Endothelial cell of umbilical vein (primary cell): ENCODE measurements around the gene IL32. TPM values are rescaled to one million over a fixed set of nuclear protein-coding genes. Genes with fewer than 3 reads are reported as not detected.
"Not testable (repeated sequence)": the region's sequence is repeated elsewhere in the genome, so short reads cannot be mapped to it uniquely, and the experiment has no call there.

Experiments
- BruUV-seq: library from RNA; stranded (reverse); fragments of 400-500 nt; replicated peaks from 2 replicates; lab custom pipeline; 2021; lab: Mats Ljungman, UMichigan
- CTCF ChIA-PET: fragments of 300-600, 350-600 bp; sonication (Branson Sonifier 250); formaldehyde crosslinking; loops from one replicate; lab custom pipeline; 2021; ENCODE audit warnings: antibody characterized with exemption, inconsistent platforms; lab: Charles Lee
- POLR2A ChIA-PET: fragments of 300-600, 350-600 bp; sonication (Branson Sonifier 250); formaldehyde crosslinking; loops from one replicate; lab custom pipeline; 2021; ENCODE audit warnings: antibody characterized with exemption, inconsistent platforms; lab: Charles Lee
- DNase-seq: peaks from one replicate; pipeline ENCODE4 v3.0.0-alpha.2; 2011; ENCODE audit warnings: low read depth, low spot score
- FAIRE-seq: peaks from 2 replicates; lab custom pipeline; 2011; peaks lifted over from hg19 to GRCh38; lab: Jason Lieb, UNC
- H2AFZ ChIP-seq: 2 replicates; pipeline ENCODE4 v1.6.0; 2012; ENCODE audit warnings: low read depth, low read length, control low read depth, inconsistent platforms
- H3K27ac ChIP-seq: 2 replicates; pipeline ENCODE4 v1.5.1; 2011; ENCODE audit warnings: low read depth, mild to moderate bottlenecking, control low read depth, low read length, moderate library complexity; ENCODE audit not compliant: insufficient read depth
- H3K27me3 ChIP-seq, 2 experiments: 2 replicates each; pipeline versions ENCODE4 v1.6.0 to v1.6.1; 2011; ENCODE audit warnings: low read length in 2 of 2, mixed read lengths in 1 of 2; ENCODE audit not compliant: control insufficient read depth in 2 of 2, insufficient read depth in 2 of 2
- H3K36me3 ChIP-seq, 2 experiments: 2 replicates in 1 of 2; 3 replicates in 1 of 2; pipeline ENCODE4 v1.5.1; 2011; ENCODE audit warnings: low read length in 2 of 2, mild to moderate bottlenecking in 1 of 2, moderate library complexity in 1 of 2; ENCODE audit not compliant: control insufficient read depth in 2 of 2, insufficient read depth in 2 of 2; ENCODE audit errors: extremely low read depth in 1 of 2
- H3K4me1 ChIP-seq: 3 replicates; pipeline ENCODE4 v1.5.1; 2011; ENCODE audit warnings: mild to moderate bottlenecking, low read length; ENCODE audit not compliant: control insufficient read depth, insufficient read depth; ENCODE audit errors: extremely low read depth
- H3K4me2 ChIP-seq: 2 replicates; pipeline ENCODE4 v1.6.1; 2011; ENCODE audit warnings: low read length, control low read depth, mixed read lengths; ENCODE audit not compliant: insufficient read depth
- H3K4me3 ChIP-seq, 3 experiments: fragments of 200-600 bp in 1 of 3; sonication (generic), shearing (Covaris generic) in 1 of 3; replicated peaks in 1 of 3; 2 replicates each; pipeline ENCODE4 v1.5.1; 2011 to 2016; ENCODE audit warnings: control low read depth in 3 of 3, low read length in 3 of 3, mild to moderate bottlenecking in 2 of 3, inconsistent platforms in 1 of 3, low read depth in 1 of 3, moderate library complexity in 1 of 3; ENCODE audit not compliant: insufficient read depth in 1 of 3
- H3K79me2 ChIP-seq: 2 replicates; pipeline ENCODE4 v1.6.0; 2012; ENCODE audit warnings: low read length, inconsistent platforms; ENCODE audit not compliant: control insufficient read depth, insufficient read depth
- H3K9ac ChIP-seq: replicated peaks from 2 replicates; pipeline ENCODE3; 2011; ENCODE audit warnings: low read length, control low read depth; ENCODE audit not compliant: insufficient read depth; ENCODE audit errors: extremely low read depth
- H3K9me1 ChIP-seq: replicated peaks from 3 replicates; pipeline ENCODE4 v1.6.0; 2011; ENCODE audit warnings: mild to moderate bottlenecking, low read length; ENCODE audit not compliant: control insufficient read depth, insufficient read depth; ENCODE audit errors: extremely low read depth
- H3K9me3 ChIP-seq: replicated peaks from 2 replicates; pipeline ENCODE4 v1.5.1; 2012; ENCODE audit warnings: low read length, inconsistent platforms; ENCODE audit not compliant: control insufficient read depth, insufficient read depth
- H4K20me1 ChIP-seq: replicated peaks from 2 replicates; pipeline ENCODE3; 2011; ENCODE audit warnings: mild to moderate bottlenecking, low read length; ENCODE audit not compliant: control insufficient read depth, insufficient read depth; ENCODE audit errors: extremely low read depth
- GATA2 ChIP-seq: IDR thresholded peaks from 2 replicates; pipeline ENCODE4 v1.7.0; 2011; ENCODE audit warnings: low read depth, mild to moderate bottlenecking, moderate library complexity, mixed read lengths, low read length; ENCODE audit not compliant: insufficient read length, insufficient read depth
- JUN ChIP-seq: IDR thresholded peaks from 2 replicates; pipeline ENCODE4 v1.6.1; 2011; ENCODE audit warnings: borderline replicate concordance, low read depth; ENCODE audit not compliant: insufficient read length, insufficient read depth
- POLR2A ChIP-seq: IDR thresholded peaks from 2 replicates; pipeline ENCODE4 v1.6.1; 2012; ENCODE audit warnings: low read depth, mild to moderate bottlenecking, control low read depth, low read length
- POLR2AphosphoS5 ChIP-seq: IDR thresholded peaks from 2 replicates; pipeline ENCODE4 v1.6.1; 2012; ENCODE audit warnings: low read depth, mild to moderate bottlenecking, control low read depth, low read length, moderate library complexity; ENCODE audit not compliant: insufficient read depth
- dilution Hi-C: fragments of 300-500 bp; cut with MboI; formaldehyde crosslinking; loops from one replicate; pipeline ENCODE4 v1.15.0; 2019; ENCODE audit warnings: low sequenced_read_pairs; ENCODE audit not compliant: extremely low pct_ligation_motif_present
- intact Hi-C: fragments of 100-400 bp; cut with micrococcal nuclease; formaldehyde crosslinking; loops from one replicate; pipeline ENCODE4 v1.10.0; 2022
- polyA plus RNA-seq, 4 experiments: library from polyadenylated mRNA; depleted of rRNA in 3 of 4; stranded (reverse) in 3 of 4; unstranded in 1 of 4; fragments of >200 nt; gene quantifications; 2 replicates each; pipeline versions ENCODE4 v1.2.1 to v1.2.3, GENCODE V29; 2011 to 2012; ENCODE audit warnings: missing spikeins in 1 of 4
- total RNA-seq: library from RNA; stranded (reverse); gene quantifications from 2 replicates; pipeline ENCODE4 v1.2.3, GENCODE V29; 2021
- TF ChIP-seq, protein P1 (sequence below): IDR thresholded peaks from 2 replicates; pipeline ENCODE4 v1.6.1; 2011; ENCODE audit not compliant: insufficient read depth, insufficient read length

The IL32 gene
- total and polyA plus RNA-seq, 2 donors (not counting 3 experiments of a cell fraction or from before 2014, with no cell fraction given): 55.7 to 336 TPM

GRCh38 chr16:3054965-3055733, 10.3 kb upstream of the IL32 start:
- Histone ChIP-seq H3K27ac (no peak overlapping the region), H3K79me2 (no peaks in the 10 kb centered on the region), H3K9me1 (no peaks in the 10 kb centered on the region), H3K9me3 (no peaks in the 10 kb centered on the region), H3K36me3 (no peaks in the 10 kb centered on the region), H3K4me3 (no peak overlapping the region), H3K4me1 (peaks cover 9% of the 10 kb centered on the region), H2AFZ (no peak overlapping the region), H4K20me1 (no peaks in the 10 kb centered on the region), H3K9ac (no peak overlapping the region), H3K27me3 (no peaks in the 10 kb centered on the region), H3K4me2 (no peak overlapping the region)
- CTCF ChIA-PET: interaction anchor here (1.9 kb wide), 1 partner anchor 24 kb away, joined by 4 read pairs; no protein-coding TSS in a partner anchor
- TF ChIP-seq GATA2 (no peak), JUN (no peak), POLR2A (no peak), POLR2AphosphoS5 (no peak)
- TF ChIP-seq, protein P1, sequence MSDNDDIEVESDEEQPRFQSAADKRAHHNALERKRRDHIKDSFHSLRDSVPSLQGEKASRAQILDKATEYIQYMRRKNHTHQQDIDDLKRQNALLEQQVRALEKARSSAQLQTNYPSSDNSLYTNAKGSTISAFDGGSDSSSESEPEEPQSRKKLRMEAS: no peak
- POLR2A ChIA-PET: no interaction called here
- intact Hi-C loops (no loop called here), dilution Hi-C loops (no loop called here)
- BruUV-seq: no TSS peak
- FAIRE-seq: no peak
- no peak for DNase-seq

GRCh38 chr16:3055734-3056115, 9.7 kb upstream of the IL32 start:
- H4K20me1 ChIP-seq, H3K9me3 ChIP-seq, H3K79me2 ChIP-seq, H3K9me1 ChIP-seq, H3K4me3 ChIP-seq, dilution Hi-C loops, H3K36me3 ChIP-seq, POLR2A ChIA-PET, H2AFZ ChIP-seq, intact Hi-C loops, H3K27ac ChIP-seq, DNase-seq, H3K4me2 ChIP-seq, FAIRE-seq, BruUV-seq, H3K9ac ChIP-seq, H3K4me1 ChIP-seq, H3K27me3 ChIP-seq: not testable (repeated sequence)
- CTCF ChIA-PET: interaction anchor here (0.8 to 1.9 kb wide), 4 partner anchors 10 to 74 kb away, joined by 3 to 6 read pairs (median 4); partner anchors contain the start of gene IL32
